22Rv1 (cell line): ENCODE measurements around the gene STOX2.

ENCODE experiments used
- H3K27ac ChIP-seq: fragments of 450-650 bp; 2 replicates; pipeline ENCODE4 v1.5.1; 2017
- CTCF ChIP-seq: fragments of 450-650 bp; IDR thresholded peaks from 2 replicates; pipeline ENCODE4 v1.5.1; 2017; ENCODE audit warnings: mild to moderate bottlenecking
- ZFX ChIP-seq: fragments of 450-650 bp; IDR thresholded peaks from 2 replicates; pipeline ENCODE4 v1.6.1; 2017; ENCODE audit warnings: antibody characterized with exemption, borderline replicate concordance

Gene STOX2

GRCh38 chr4:183995570-183995969, 90.5 kb downstream of the STOX2 start:
- TF ChIP-seq CTCF: no peak
- no peak for TF ChIP-seq ZFX
- H3K27ac ChIP-seq: no peak overlapping the region

GRCh38 chr4:183996868-183997267, 91.8 kb downstream of the STOX2 start:
- no peak for TF ChIP-seq ZFX
- no peak for TF ChIP-seq CTCF
- no peak overlapping the region for H3K27ac ChIP-seq

- H3K27ac ChIP-seq: no peak overlapping the region
These were observed 94.3 kb downstream of the STOX2 start for GRCh38 chr4:183999435-183999834.

GRCh38 chr4:184000457-184001396, 95.6 kb downstream of the STOX2 start:
- TF ChIP-seq ZFX: no peak
- TF ChIP-seq CTCF: no peak
- no peak overlapping the region for H3K27ac ChIP-seq

More at GRCh38 chr4:183999435-183999834, 94.3 kb downstream of the STOX2 start:
- no peak for TF ChIP-seq ZFX
- no peak for TF ChIP-seq CTCF

GRCh38 chr4:184003433-184003832, 98.3 kb downstream of the STOX2 start:
- no peak for TF ChIP-seq ZFX
- no peak overlapping the region for H3K27ac ChIP-seq

- no peak overlapping the region for H3K27ac ChIP-seq
These were observed 102.8 kb downstream of the STOX2 start for GRCh38 chr4:184007891-184008290.

GRCh38 chr4:184010696-184011095, 105.6 kb downstream of the STOX2 start:
- TF ChIP-seq ZFX: no peak
- no peak overlapping the region for H3K27ac ChIP-seq

More at GRCh38 chr4:184007891-184008290, 102.8 kb downstream of the STOX2 start:
- TF ChIP-seq ZFX (no peak), CTCF (no peak)

- no peak overlapping the region for H3K27ac ChIP-seq
- no peak for TF ChIP-seq CTCF
- no peak for TF ChIP-seq ZFX
These were observed 106.8 kb downstream of the STOX2 start for GRCh38 chr4:184011826-184012380.
